ENCODE measurements around the gene ENGASE.

Gene ENGASE

GRCh38 chr17:79131274-79131635 lies 56.6 kb downstream of the ENGASE start:
- no peak for DNase-seq (ENCODE audit: low read depth)
- TF ChIP-seq CTCF (IDR thresholded peaks at IDR 0.05; ENCODE audit: insufficient read depth, low read depth, low read length, missing control alignments), result no peak
- no peak overlapping the region for H3K4me3 ChIP-seq (ENCODE audit: low read depth, low read length)

GRCh38 chr17:79131701-79132100 lies 57.1 kb downstream of the ENGASE start:
- TF ChIP-seq CTCF (IDR thresholded peaks at IDR 0.05; ENCODE audit: insufficient read depth, low read depth, low read length, missing control alignments), result no peak
- H3K4me3 ChIP-seq (ENCODE audit: low read depth, low read length), result no peak overlapping the region
- DNase-seq (ENCODE audit: low read depth), result no peak

- TF ChIP-seq CTCF (IDR thresholded peaks at IDR 0.05; ENCODE audit: insufficient read depth, low read depth, low read length, missing control alignments), result no peak
- DNase-seq (ENCODE audit: low read depth), result no peak
Measured at GRCh38 chr17:79132271-79133064, 57.8 kb downstream of the ENGASE start.

GRCh38 chr17:79133214-79133613 lies 58.6 kb downstream of the ENGASE start:
- no peak for DNase-seq (ENCODE audit: low read depth)
- TF ChIP-seq CTCF (IDR thresholded peaks at IDR 0.05; ENCODE audit: insufficient read depth, low read depth, low read length, missing control alignments), result no peak
- no peak overlapping the region for H3K4me3 ChIP-seq (ENCODE audit: low read depth, low read length)

More at GRCh38 chr17:79132271-79133064, 57.8 kb downstream of the ENGASE start:
- no peak overlapping the region for H3K4me3 ChIP-seq (ENCODE audit: low read depth, low read length)

GRCh38 chr17:79133985-79134384 lies 59.4 kb downstream of the ENGASE start:
- TF ChIP-seq CTCF (IDR thresholded peaks at IDR 0.05; ENCODE audit: insufficient read depth, low read depth, low read length, missing control alignments), result no peak
- DNase-seq (ENCODE audit: low read depth), result no peak
- H3K4me3 ChIP-seq (ENCODE audit: low read depth, low read length), result no peak overlapping the region

- TF ChIP-seq CTCF (IDR thresholded peaks at IDR 0.05; ENCODE audit: insufficient read depth, low read depth, low read length, missing control alignments), result no peak
- DNase-seq (ENCODE audit: low read depth), result no peak
- no peak overlapping the region for H3K4me3 ChIP-seq (ENCODE audit: low read depth, low read length)
Measured at GRCh38 chr17:79135011-79135410, 60.4 kb downstream of the ENGASE start.
